Measurements from ENCODE around the gene SCARF2. TPM values are rescaled to one million over a fixed set of nuclear protein-coding genes. Genes with fewer than 3 reads are reported as not detected.
"Not testable (repeated sequence)": the region's sequence is repeated elsewhere in the genome, so short reads cannot be mapped to it uniquely, and the experiment has no call there.

The SCARF2 gene
- total and polyA plus RNA-seq, 9 donors: 8.9 to 22.9 (median 19.7) TPM

DNA sequence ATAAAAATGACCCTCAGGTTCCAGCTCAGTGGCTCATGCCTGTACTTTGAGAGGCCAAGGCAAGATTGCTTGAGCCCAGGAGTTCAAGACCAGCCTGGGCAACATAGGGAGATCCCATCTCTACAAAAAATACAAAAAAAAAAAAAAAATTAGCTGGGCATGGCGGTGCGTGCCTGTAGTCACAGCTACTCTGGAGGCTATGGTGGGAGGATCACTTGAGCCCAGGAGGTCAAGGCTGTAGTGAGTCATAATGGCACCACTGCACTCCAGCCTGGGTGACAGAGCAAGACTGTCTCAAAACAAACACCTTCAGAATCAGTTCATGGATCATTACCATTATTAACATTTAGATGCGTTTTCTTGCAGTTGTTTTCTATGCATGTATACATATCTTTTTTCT, 28.2 kb downstream of the SCARF2 start:
- WGBS (ENCODE audit: insufficient coverage): 100% methylated on average over 1 of the region's 3 CpGs
- H3K36me3 ChIP-seq (ENCODE audit: control insufficient read depth, insufficient read depth, low read length): peaks cover 22% of the 10 kb centered on the region
- H3K27me3 ChIP-seq (ENCODE audit: control insufficient read depth, insufficient read depth, low read length); DNase-seq; H3K4me1 ChIP-seq (ENCODE audit: control insufficient read depth, insufficient read depth, low read length); H3K27ac ChIP-seq (ENCODE audit: low read length); H3K4me3 ChIP-seq (ENCODE audit: low read length); H3K9me3 ChIP-seq (replicated peaks; ENCODE audit: control insufficient read depth, low read depth, low read length): not testable (repeated sequence)

DNA sequence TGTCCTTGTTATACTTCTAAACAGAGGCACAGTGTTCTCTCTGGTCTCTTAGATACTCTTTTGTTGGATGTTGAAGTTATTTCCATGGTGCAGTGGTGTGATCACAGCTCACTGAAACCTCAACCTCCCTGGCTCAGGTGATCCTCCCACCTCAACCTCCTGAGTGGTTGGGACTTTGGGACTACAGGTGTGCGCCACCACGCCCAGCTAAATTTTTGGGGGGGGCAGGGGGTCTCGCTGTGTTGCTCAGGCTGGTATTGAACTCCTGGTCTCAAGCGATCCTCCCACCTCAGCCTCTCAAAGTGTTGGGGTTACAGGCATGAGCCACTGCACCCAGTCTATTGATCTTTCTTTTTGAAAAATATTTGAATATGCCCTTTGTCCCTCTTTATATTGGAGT, 28.7 kb downstream of the SCARF2 start:
- WGBS (ENCODE audit: insufficient coverage): no CpG with 5 or more reads among the region's 4 CpGs
- DNase-seq: no peak

DNA sequence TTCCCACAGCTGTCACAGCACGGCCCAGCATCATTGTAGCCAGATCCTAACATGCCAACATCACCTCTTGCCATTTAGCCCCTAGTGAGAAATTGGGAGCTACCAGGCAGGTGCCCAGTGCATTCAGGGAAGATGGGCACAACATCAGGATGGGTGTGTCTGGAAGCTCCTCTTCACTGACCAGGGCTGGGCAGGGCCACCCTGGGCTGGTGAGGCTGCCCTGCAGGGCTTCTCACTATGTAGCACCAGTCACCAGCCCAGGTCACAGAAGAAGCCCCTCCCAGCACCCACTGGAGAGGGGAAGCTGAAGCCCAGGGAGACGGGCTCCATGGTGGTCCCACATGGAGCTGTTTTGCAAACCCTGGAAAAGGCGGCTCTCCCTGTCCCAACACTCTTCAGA, 29.8 kb downstream of the SCARF2 start:
- peaks cover 33% of the 10 kb centered on the region for H3K36me3 ChIP-seq (ENCODE audit: control insufficient read depth, insufficient read depth, low read length)
- no peaks in the 10 kb centered on the region for H3K27me3 ChIP-seq (ENCODE audit: control insufficient read depth, insufficient read depth, low read length)
- no peak overlapping the region for H3K4me3 ChIP-seq (ENCODE audit: low read length)
- WGBS (ENCODE audit: insufficient coverage): no CpG with 5 or more reads among the region's 3 CpGs
- H3K4me1 ChIP-seq (ENCODE audit: control insufficient read depth, insufficient read depth, low read length): no peaks in the 10 kb centered on the region
- H3K27ac ChIP-seq (ENCODE audit: low read length): no peak overlapping the region
- no peak for DNase-seq
- no peaks in the 10 kb centered on the region for H3K9me3 ChIP-seq (replicated peaks; ENCODE audit: control insufficient read depth, low read depth, low read length)

More for the DNA sequence above, 28.7 kb downstream of the SCARF2 start:
- no peaks in the 10 kb centered on the region for H3K9me3 ChIP-seq (replicated peaks; ENCODE audit: control insufficient read depth, low read depth, low read length)
- H3K27me3 ChIP-seq (ENCODE audit: control insufficient read depth, insufficient read depth, low read length): peaks cover 1% of the 10 kb centered on the region
- H3K4me1 ChIP-seq (ENCODE audit: control insufficient read depth, insufficient read depth, low read length): no peaks in the 10 kb centered on the region
- no peak overlapping the region for H3K4me3 ChIP-seq (ENCODE audit: low read length)
- H3K27ac ChIP-seq (ENCODE audit: low read length): no peak overlapping the region
- H3K36me3 ChIP-seq (ENCODE audit: control insufficient read depth, insufficient read depth, low read length): peaks cover 24% of the 10 kb centered on the region

DNA sequence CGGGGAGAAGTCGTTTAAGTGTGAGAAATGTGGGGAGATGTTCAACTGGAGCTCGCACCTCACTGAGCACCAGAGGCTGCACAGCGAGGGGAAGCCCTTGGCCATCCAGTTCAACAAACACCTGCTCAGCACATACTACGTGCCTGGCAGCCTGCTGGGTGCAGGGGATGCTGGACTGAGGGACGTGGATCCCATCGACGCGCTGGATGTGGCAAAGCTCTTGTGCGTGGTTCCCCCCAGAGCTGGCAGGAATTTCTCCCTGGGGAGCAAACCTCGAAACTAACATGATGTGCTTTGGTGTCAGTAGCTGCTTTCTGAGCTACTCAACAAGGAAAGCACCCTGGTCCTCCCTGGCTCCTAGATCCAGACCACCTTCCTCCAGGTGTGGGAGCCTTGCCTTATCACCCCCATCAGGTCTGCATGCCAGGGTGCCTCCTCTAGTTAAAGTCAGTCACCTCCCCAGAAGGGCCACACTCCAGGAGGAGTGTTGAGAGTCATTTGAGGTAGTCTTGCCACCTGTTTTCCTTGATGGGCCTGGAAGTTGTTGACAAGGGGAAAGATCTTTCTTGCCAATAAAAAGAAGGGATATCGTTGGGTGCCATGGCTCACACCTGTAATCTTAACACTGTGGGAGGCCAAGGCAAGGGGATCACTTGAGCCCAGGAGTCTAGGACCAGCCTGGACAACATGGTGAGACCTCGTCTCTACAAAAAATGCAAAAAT, 30.8 kb downstream of the SCARF2 start:
- H3K36me3 ChIP-seq (ENCODE audit: control insufficient read depth, insufficient read depth, low read length): peaks cover 40% of the 10 kb centered on the region
- no peak for DNase-seq
- no peaks in the 10 kb centered on the region for H3K4me1 ChIP-seq (ENCODE audit: control insufficient read depth, insufficient read depth, low read length)
- no peak overlapping the region for H3K4me3 ChIP-seq (ENCODE audit: low read length)
- WGBS (ENCODE audit: insufficient coverage): 90% methylated on average over 9 of the region's 13 CpGs
- no peaks in the 10 kb centered on the region for H3K27me3 ChIP-seq (ENCODE audit: control insufficient read depth, insufficient read depth, low read length)
- H3K27ac ChIP-seq (ENCODE audit: low read length): no peak overlapping the region
- no peaks in the 10 kb centered on the region for H3K9me3 ChIP-seq (replicated peaks; ENCODE audit: control insufficient read depth, low read depth, low read length)

DNA sequence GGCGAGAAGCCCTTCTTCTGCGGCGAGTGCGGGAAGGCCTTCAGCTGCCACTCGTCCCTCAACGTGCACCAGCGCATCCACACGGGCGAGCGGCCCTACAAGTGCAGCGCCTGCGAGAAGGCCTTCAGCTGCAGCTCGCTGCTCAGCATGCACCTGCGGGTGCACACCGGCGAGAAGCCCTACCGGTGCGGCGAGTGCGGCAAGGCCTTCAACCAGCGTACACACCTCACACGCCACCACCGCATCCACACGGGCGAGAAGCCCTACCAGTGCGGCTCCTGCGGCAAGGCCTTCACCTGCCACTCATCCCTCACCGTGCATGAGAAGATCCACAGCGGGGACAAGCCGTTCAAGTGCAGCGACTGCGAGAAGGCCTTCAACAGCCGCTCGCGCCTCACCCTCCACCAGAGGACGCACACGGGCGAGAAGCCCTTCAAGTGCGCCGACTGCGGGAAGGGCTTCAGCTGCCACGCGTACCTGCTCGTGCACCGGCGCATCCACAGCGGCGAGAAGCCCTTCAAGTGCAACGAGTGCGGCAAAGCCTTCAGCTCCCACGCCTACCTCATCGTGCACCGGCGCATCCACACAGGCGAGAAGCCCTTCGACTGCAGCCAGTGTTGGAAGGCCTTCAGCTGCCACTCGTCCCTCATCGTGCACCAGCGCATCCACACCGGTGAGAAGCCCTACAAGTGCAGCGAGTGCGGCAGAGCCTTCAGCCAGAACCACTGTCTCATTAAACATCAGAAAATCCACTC, 31.5 kb downstream of the SCARF2 start:
- Histone ChIP-seq H3K27me3 (ENCODE audit: control insufficient read depth, insufficient read depth, low read length) (no peaks in the 10 kb centered on the region), H3K4me1 (ENCODE audit: control insufficient read depth, insufficient read depth, low read length) (no peaks in the 10 kb centered on the region), H3K9me3 (replicated peaks; ENCODE audit: control insufficient read depth, low read depth, low read length) (no peaks in the 10 kb centered on the region), H3K36me3 (ENCODE audit: control insufficient read depth, insufficient read depth, low read length) (peaks cover 45% of the 10 kb centered on the region), H3K27ac (ENCODE audit: low read length) (no peak overlapping the region), H3K4me3 (ENCODE audit: low read length) (no peak overlapping the region)
- DNase-seq: no peak
- 95% methylated on average over 56 of the region's 62 CpGs for WGBS (ENCODE audit: insufficient coverage)

DNA sequence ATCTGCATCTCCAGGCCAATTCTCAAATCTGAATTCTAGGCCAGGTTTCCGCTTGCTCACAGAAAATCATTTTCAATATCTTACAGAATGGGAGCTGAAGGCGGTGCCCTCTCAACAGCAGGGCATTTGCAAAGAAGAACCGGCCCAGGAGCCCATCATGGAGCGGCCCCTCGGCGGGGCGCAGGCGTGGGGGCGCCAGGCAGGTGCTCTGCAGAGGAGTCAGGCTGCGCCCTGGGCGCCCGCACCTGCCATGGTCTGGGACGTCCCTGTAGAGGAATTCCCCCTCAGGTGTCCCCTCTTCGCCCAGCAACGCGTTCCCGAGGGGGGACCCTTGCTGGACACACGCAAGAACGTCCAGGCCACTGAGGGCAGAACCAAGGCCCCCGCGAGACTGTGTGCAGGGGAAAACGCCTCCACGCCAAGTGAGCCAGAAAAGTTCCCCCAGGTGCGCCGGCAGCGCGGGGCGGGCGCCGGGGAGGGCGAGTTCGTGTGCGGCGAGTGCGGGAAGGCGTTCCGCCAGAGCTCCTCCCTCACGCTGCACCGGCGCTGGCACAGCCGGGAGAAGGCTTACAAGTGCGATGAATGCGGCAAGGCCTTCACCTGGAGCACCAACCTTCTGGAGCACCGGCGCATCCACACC, 32.2 kb downstream of the SCARF2 start:
- no peak overlapping the region for H3K27ac ChIP-seq (ENCODE audit: low read length)
- no peak for DNase-seq
- no peaks in the 10 kb centered on the region for H3K9me3 ChIP-seq (replicated peaks; ENCODE audit: control insufficient read depth, low read depth, low read length)
- peaks cover 52% of the 10 kb centered on the region for H3K36me3 ChIP-seq (ENCODE audit: control insufficient read depth, insufficient read depth, low read length)
- H3K27me3 ChIP-seq (ENCODE audit: control insufficient read depth, insufficient read depth, low read length): no peaks in the 10 kb centered on the region
- no peaks in the 10 kb centered on the region for H3K4me1 ChIP-seq (ENCODE audit: control insufficient read depth, insufficient read depth, low read length)
- no peak overlapping the region for H3K4me3 ChIP-seq (ENCODE audit: low read length)
- WGBS (ENCODE audit: insufficient coverage): 95% methylated on average over 45 of the region's 45 CpGs

DNA sequence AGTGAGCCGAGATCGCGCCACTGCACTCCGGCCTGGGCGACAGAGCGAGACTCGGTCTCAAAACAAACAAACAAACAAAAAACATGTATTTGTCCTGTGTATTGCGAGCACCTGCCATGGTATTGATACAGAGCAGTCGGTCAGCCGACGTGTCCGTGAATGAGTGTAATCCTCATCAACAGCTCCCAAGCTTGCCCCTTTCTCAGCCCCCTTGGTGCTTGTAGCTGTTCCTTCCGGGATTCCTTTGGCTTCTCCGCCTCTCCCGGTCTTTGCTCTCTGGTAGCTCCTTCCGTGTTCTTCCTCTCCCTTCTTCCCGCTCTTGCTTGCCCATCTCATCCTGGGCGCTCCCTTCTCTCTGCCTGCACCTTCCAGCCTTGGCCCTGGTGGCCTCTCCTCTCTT, 32.7 kb downstream of the SCARF2 start:
- no peaks in the 10 kb centered on the region for H3K4me1 ChIP-seq (ENCODE audit: control insufficient read depth, insufficient read depth, low read length)
- DNase-seq: no peak
- WGBS (ENCODE audit: insufficient coverage): 88% methylated on average over 18 of the region's 18 CpGs
- no peaks in the 10 kb centered on the region for H3K9me3 ChIP-seq (replicated peaks; ENCODE audit: control insufficient read depth, low read depth, low read length)
- no peak overlapping the region for H3K27ac ChIP-seq (ENCODE audit: low read length)
- no peaks in the 10 kb centered on the region for H3K27me3 ChIP-seq (ENCODE audit: control insufficient read depth, insufficient read depth, low read length)
- H3K4me3 ChIP-seq (ENCODE audit: low read length): no peak overlapping the region
- H3K36me3 ChIP-seq (ENCODE audit: control insufficient read depth, insufficient read depth, low read length): peaks cover 58% of the 10 kb centered on the region

DNA sequence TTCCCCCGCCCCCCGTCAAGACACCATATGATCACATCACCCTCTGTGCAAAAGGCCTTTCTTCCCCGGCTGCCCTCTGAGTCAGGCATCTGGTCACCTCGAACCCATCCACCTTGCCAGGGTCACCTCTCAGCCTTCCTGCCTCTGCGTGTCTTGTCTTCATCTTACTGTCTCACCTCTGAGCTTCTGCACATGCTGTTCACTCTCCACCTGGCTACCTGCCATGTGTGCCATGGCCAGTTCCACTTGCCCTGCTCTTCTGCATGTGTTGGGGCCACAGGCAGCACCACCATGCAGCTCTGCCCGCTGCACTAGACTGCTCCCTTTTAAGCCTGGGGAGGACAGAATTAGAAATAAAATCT, 33.9 kb downstream of the SCARF2 start:
- Histone ChIP-seq H3K27ac (ENCODE audit: low read length) (no peak overlapping the region), H3K4me3 (ENCODE audit: low read length) (no peak overlapping the region), H3K36me3 (ENCODE audit: control insufficient read depth, insufficient read depth, low read length) (peaks cover 59% of the 10 kb centered on the region), H3K4me1 (ENCODE audit: control insufficient read depth, insufficient read depth, low read length) (no peaks in the 10 kb centered on the region), H3K27me3 (ENCODE audit: control insufficient read depth, insufficient read depth, low read length) (no peaks in the 10 kb centered on the region), H3K9me3 (replicated peaks; ENCODE audit: control insufficient read depth, low read depth, low read length) (no peaks in the 10 kb centered on the region)
- no peak for DNase-seq
- 82% methylated on average over 5 of the region's 6 CpGs for WGBS (ENCODE audit: insufficient coverage)

DNA sequence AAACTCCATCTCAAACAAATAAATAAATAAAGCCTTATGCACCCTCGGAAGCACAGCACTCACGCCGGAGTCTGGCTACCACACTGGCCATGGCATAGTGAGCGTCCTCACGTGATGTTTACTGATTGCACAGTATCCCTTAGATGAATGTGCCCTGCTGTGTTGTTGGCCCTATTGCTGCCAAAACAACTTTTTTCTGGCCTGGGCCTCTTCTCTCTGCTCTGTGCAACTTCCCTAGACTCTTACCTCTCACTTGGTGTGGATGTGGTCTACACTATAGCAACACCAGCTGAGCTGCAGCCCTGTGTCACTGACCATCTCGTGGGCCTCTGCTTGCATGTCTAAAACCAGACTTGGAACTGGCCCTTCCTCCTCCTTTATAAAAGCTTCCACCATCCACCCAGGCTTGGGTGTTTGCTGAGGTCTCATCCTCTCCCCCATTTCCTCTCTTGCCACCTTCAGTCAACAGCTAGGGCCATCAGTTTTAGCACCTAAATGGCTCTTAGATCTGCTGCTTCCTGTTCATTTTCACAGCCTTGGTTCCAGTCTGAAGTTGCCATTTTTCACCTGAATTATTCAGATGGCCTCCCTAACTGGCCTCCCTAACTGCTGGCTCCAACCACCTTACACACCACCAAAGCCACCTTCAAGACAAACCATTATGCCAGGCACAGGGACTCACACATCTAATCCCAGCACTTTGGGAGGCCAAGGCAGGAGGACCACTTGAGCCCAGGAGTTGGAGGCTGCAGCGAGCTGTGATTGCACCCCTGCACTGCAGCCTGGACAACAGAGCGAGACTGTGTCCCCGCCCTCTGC, 34.5 kb downstream of the SCARF2 start:
- H3K9me3 ChIP-seq (replicated peaks; ENCODE audit: control insufficient read depth, low read depth, low read length): no peaks in the 10 kb centered on the region
- WGBS (ENCODE audit: insufficient coverage): 94% methylated on average over 8 of the region's 9 CpGs
- peaks cover 59% of the 10 kb centered on the region for H3K36me3 ChIP-seq (ENCODE audit: control insufficient read depth, insufficient read depth, low read length)

More for the DNA sequence above, 34.5 kb downstream of the SCARF2 start:
- DNase-seq: no peak
- no peaks in the 10 kb centered on the region for H3K27me3 ChIP-seq (ENCODE audit: control insufficient read depth, insufficient read depth, low read length)
- H3K4me3 ChIP-seq (ENCODE audit: low read length): no peak overlapping the region
- no peaks in the 10 kb centered on the region for H3K4me1 ChIP-seq (ENCODE audit: control insufficient read depth, insufficient read depth, low read length)
- no peak overlapping the region for H3K27ac ChIP-seq (ENCODE audit: low read length)

Data from muscle of leg (tissue), 11 donors.